ENCODE results near the gene RBM47.
A peak's percentile ranks its signal among the peaks of the same experiment; 100 is the strongest.
"Not testable (repeated sequence)": the region's sequence is repeated elsewhere in the genome, so short reads cannot be mapped to it uniquely, and the experiment has no call there.

The RBM47 gene

GRCh38 chr4:40403081-40403480 lies 226.6 kb downstream of the RBM47 start:
- DNase-seq, result no peak

DNA sequence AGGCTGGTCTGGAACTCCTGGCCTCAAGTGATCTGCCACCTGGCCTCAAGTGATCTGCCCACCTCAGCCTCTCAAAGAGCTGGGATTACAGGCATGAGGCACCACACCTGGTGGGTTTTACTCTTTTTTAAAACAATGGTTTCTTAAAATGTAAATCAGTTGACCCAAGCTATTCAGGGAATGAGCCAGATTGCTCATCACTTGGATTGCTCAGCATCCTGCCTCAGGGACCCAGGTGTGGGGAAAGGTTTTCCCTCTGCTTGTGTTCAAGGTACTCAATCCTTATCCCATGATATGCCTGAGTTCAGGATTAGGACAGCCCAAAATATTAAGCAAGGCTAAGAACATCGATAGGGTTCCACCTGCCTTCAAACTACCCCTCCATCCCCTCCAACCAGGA lies 227.1 kb downstream of the RBM47 start:
- DNase-seq, result no peak

- peak; percentile 18 to 40 (median 23) for DNase-seq
Measured at GRCh38 chr4:40401631-40402030, 228.0 kb downstream of the RBM47 start.

DNA sequence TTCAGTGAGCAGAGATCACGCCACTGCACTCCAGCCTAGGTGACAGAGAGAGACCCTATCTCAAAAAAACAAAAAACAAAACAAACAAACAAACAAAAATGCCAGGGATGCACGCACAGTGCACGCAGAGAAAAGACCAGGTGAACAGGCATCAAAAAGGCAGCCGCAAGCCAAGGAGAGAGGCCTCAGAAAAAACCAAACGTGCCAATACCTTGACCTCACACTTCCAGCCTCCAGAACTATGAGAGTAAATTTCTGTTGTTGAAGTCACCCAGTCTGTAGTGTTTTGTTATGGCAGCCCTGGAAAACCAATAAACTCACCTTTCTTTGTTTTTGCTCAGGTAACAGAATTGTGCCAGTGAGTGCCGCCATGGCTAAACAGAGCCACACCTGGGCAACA lies 228.6 kb downstream of the RBM47 start:
- no peak for DNase-seq

- no peak for DNase-seq
Measured at GRCh38 chr4:40399578-40399977, 230.1 kb downstream of the RBM47 start.

- DNase-seq, result no peak
Measured at GRCh38 chr4:40395908-40396793, 233.5 kb downstream of the RBM47 start.

DNA sequence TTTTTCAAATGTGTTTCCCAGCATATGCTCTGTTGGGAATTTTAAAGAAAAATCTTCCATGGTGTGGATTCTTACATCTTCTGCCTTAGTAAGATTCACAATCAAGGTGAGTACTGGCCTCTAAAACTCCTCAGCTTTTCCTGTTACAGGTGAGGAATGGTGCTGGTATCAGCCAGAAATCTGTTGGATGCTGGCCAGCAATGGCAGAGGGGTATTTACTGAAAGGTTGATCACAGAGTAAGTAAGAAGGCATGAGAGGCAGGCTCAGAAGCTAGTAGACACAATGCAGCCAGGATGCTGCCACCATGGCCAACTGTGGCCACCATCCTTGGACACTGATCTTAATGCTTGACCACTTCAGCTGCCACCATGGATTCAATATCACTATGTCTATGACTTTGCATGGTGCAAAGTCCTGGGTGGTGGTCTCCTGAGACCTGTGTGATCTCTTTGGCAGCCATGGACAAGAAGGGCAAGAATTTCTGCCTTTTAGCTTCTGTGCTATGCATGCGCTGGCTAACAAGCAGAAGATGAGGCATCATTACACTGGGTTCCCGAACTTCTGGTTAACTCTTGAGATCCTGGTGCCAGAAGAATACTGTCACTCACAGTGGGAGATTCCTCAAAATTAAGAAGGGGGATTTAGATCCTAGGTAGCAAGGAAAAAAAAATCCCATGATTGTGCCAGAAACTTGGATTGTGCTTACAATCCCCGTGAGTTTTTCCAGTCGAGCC lies 234.3 kb downstream of the RBM47 start:
- no peak for DNase-seq

DNA sequence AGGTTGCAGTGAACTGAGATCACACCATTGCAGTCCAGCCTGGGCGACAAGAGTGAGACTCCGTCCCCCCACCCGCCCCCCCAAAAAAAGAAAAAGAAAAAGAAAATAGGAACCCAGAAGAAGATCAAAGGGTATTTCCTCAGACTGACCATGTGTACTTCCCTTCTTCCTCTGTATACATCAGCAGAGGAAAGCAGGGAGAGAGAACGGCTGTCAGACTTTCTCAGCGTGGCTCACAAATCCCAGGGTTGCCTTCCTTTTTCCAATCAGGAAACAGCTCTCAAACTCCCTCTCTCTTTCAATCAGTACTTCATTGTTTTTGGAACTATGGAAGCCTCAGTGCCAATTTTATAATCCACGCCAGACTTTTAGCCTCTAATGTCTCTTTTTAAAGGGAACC lies 235.4 kb downstream of the RBM47 start:
- peak; percentile 50 to 51 (median 51) for DNase-seq

DNA sequence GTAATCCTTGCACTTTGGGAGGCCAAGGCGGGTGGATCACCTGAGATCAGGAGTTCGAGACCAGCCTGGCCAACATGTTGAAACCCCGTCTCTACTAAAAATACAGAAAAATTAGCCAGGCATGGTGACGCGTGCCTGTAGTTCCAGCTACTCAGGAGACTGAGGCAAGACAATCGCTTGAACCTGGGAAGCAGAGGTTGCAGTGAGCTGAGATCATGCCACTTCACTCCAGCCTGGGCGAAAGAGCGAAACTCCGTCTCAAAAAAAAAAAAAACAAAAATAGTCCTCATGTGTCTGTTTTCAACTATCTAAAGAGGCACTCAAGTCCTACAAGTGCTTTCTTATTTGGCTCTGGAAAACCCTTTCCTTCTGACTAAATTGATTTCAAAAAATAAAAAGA lies 237.4 kb downstream of the RBM47 start:
- not testable (repeated sequence) for DNase-seq

DNA sequence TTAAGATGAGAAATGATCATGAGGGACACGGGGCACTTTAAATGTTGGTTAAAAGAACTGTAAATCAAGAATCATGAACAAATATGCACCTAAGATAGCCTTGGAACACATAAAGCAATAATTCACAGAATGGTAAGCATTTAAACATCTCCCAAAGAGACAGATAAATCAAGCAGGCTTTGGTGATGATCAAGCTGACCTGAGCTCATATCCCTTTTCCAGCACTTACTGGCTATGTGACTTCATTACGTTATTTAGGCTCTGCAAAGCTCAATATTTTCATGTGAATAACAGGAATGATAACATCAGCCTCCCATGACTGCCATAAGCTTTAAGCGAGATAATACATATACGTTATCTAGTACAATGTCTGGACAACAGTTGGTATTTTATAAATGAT lies 239.7 kb downstream of the RBM47 start:
- DNase-seq, result no peak

- DNase-seq, result no peak
Measured at GRCh38 chr4:40388239-40388638, 241.4 kb downstream of the RBM47 start.

DNA sequence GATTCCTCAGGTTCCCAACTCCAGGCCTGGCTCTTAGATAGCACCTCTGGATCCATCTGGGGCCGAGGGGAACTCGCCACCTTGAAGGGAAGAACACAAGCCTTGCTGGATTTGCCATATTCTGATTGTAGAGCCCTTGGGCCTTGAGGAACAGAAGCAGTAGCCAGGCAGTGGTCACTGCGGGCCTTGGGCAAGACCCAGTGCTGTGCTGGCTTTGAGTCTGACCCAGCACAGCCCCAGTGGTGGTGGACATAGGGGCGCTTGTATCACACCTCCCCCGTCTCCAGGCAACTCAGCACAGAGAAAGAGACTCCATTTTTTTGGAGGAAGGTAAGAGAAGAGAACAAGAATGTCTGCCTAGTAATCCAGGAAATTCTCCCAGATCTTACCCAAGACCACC lies 249.0 kb downstream of the RBM47 start:
- DNase-seq, result no peak

DNA sequence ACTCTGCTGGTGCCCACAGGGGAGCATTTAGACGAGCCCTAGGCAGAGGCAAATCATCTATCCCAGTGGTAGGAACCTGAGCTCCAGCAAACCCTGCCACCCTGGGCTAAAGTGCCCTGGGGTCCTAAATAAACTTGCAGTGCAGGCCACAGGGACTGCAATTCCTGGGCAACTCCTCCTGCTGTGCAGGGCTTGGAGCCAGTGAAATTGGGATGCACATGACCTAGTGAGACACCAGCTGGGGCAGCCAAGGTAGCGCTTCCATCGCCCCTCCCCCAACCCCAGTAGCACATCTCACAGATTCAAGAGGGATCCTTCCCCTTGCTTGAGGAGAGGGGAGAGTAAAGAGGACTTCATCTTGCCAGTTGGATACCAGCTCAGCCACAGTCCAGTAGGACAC lies 250.4 kb downstream of the RBM47 start:
- no peak for DNase-seq

- DNase-seq, result no peak
Measured at GRCh38 chr4:40378619-40379018, 251.0 kb downstream of the RBM47 start.

DNA sequence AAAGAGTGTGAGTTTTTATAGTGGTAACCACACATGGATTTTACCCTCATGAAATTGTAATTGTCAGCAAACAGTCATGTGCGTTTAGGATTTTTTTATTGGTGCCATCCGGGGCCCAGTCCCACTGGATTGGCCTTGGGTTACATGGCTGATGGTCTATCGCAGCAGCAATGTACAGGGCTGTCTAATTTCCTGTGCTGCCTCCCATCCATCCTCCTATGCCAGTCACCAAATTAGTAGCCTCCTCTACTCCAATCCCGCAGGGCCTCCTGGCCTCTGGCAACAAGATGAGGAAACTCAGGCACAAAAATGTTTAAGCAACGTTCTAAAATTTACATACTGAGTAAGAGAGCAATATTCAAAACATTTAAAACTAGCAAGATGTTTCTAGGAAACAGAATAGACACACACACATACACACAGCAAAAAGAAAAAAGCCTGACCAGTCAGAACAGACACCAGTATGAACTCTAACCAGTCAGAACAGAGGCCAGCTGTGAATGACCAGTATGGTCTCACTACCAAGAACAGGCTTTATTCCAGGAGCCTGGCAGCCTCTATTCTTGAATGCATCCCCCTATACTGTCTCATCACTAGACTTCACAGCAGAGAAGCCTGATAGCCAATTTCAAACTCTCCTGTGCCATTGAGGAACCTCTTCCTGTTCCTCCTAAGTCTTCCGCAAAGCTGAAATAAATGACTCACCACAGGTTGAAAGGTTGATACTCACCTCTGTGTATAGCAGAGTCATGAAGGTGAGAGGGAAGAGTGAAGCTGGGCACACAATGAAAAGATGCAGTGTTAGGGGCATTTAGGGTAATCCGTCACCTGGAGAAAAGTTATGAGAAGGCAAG lies 251.9 kb downstream of the RBM47 start:
- DNase-seq, result no peak

GRCh38 chr4:40375620-40376019 lies 254.0 kb downstream of the RBM47 start:
- no peak for DNase-seq

- DNase-seq, result no peak
Measured at GRCh38 chr4:40375095-40375494, 254.6 kb downstream of the RBM47 start.

GRCh38 chr4:40373636-40374035 lies 256.0 kb downstream of the RBM47 start:
- peak; percentile 25 to 47 (median 44) for DNase-seq

Measured in suppressor macrophage treated with lipopolysaccharide for 1 hour (primary cell).